Measurements from ENCODE around the gene SYNJ1.
"Not testable (repeated sequence)": the region's sequence is repeated elsewhere in the genome, so short reads cannot be mapped to it uniquely, and the experiment has no call there.

SYNJ1 gene

GRCh38 chr21:32736083-32736482, 8.3 kb upstream of the SYNJ1 start:
- not testable (repeated sequence) for ATAC-seq

GRCh38 chr21:32735524-32735923, 7.7 kb upstream of the SYNJ1 start:
- ATAC-seq, result peak; percentile 60 to 68

- ATAC-seq, result peak; percentile 66 to 73
Measured at GRCh38 chr21:32733990-32734613, 6.3 kb upstream of the SYNJ1 start.

GRCh38 chr21:32733356-32733755, 5.5 kb upstream of the SYNJ1 start:
- peak; percentile 31 to 37 for ATAC-seq

- no peak for ATAC-seq
Measured at GRCh38 chr21:32732544-32732943, 4.7 kb upstream of the SYNJ1 start.

GRCh38 chr21:32728848-32729247, 1.0 kb upstream of the SYNJ1 start:
- ATAC-seq, result no peak

- no peak for ATAC-seq
Measured at GRCh38 chr21:32728456-32728839, 635 bp upstream of the SYNJ1 start.

- peak; percentile 0 to 5 for ATAC-seq
Measured at GRCh38 chr21:32726839-32727686, 750 bp downstream of the SYNJ1 start.

- ATAC-seq, result no peak
Measured at GRCh38 chr21:32719085-32719484, 8.7 kb downstream of the SYNJ1 start.

GRCh38 chr21:32717851-32718316, 9.9 kb downstream of the SYNJ1 start:
- no peak for ATAC-seq

GRCh38 chr21:32716486-32716885, 11.3 kb downstream of the SYNJ1 start:
- ATAC-seq, result no peak

GRCh38 chr21:32713726-32714125, 14.1 kb downstream of the SYNJ1 start:
- ATAC-seq, result no peak

- ATAC-seq, result no peak
Measured at GRCh38 chr21:32712641-32713040, 15.2 kb downstream of the SYNJ1 start.

- peak; percentile 53 to 60 for ATAC-seq
Measured at GRCh38 chr21:32712043-32712442, 15.8 kb downstream of the SYNJ1 start.

- no peak for ATAC-seq
Measured at GRCh38 chr21:32710987-32711386, 16.8 kb downstream of the SYNJ1 start.

GRCh38 chr21:32710069-32710784, 17.6 kb downstream of the SYNJ1 start:
- no peak for ATAC-seq

GRCh38 chr21:32708069-32708468, 19.7 kb downstream of the SYNJ1 start:
- no peak for ATAC-seq

GRCh38 chr21:32705901-32706300, 21.9 kb downstream of the SYNJ1 start:
- ATAC-seq, result no peak

GRCh38 chr21:32705139-32705538, 22.7 kb downstream of the SYNJ1 start:
- no peak for ATAC-seq

- peak in 1 of 2 donors; percentile 51 for ATAC-seq
Measured at GRCh38 chr21:32702702-32703101, 25.1 kb downstream of the SYNJ1 start.

GRCh38 chr21:32698971-32699693, 28.7 kb downstream of the SYNJ1 start:
- no peak for ATAC-seq

GRCh38 chr21:32698286-32698685, 29.5 kb downstream of the SYNJ1 start:
- ATAC-seq, result no peak

- ATAC-seq, result not testable (repeated sequence)
Measured at GRCh38 chr21:32695482-32695881, 32.3 kb downstream of the SYNJ1 start.

Data from activated CD4-positive, CD25-positive, alpha-beta regulatory T cell treated with anti-CD3 and anti-CD28 coated beads, Interleukin-2, amount 50 U/mL, for 24 hours (primary cell).